K562 (cell line): Measurements from ENCODE around the gene SFXN5. TPM values are rescaled to one million over a fixed set of nuclear protein-coding genes. Genes with fewer than 3 reads are reported as not detected.

Source experiments
- ATAC-seq: fragments of 200-7000 bp; cut with Tn5 transposase; 3 replicates; pipeline ENCODE4 v1.9.1; 2020; ENCODE audit warnings: moderate library complexity
- BruUV-seq: library from RNA; stranded (reverse); fragments of 400-500 nt; replicated peaks from 2 replicates; lab custom pipeline; 2021; lab: Mats Ljungman, UMichigan
- CTCF ChIA-PET: fragments of 300-600 bp; formaldehyde crosslinking; extraction: SDS; loops from one replicate; lab custom pipeline; 2021; ENCODE audit warnings: low intra/inter-chr PET ratio; lab: Yijun Ruan, JAX
- POLR2A ChIA-PET: fragments of 300-600, 350-650 bp; sonication (Branson Sonifier 250); formaldehyde crosslinking; extraction: SDS; loops from one replicate; lab custom pipeline; 2021; ENCODE audit warnings: antibody characterized with exemption, inconsistent platforms; lab: Yijun Ruan, JAX
- DNase-seq, 4 experiments: peaks; one replicate each; pipeline versions ENCODE4 v3.0.0 to v3.0.0-alpha.2; 2011 to 2018; ENCODE audit warnings: low spot score in 3 of 4, mixed read lengths in 3 of 4; ENCODE audit errors: extremely low read depth in 1 of 4
- FAIRE-seq: peaks from 2 replicates; lab custom pipeline; 2011; peaks lifted over from hg19 to GRCh38; lab: Jason Lieb, UNC
- H2AFZ ChIP-seq: 2 replicates; pipeline ENCODE4 v1.6.0; 2011; ENCODE audit warnings: low read depth, low read length, control low read depth, inconsistent platforms
- H3K27ac ChIP-seq: fragments of 200-600 bp; 3 replicates; pipeline ENCODE4 v1.8.0; 2011; ENCODE audit warnings: low read depth, mild to moderate bottlenecking, control low read depth, inconsistent platforms, low read length, moderate library complexity, mixed read lengths; ENCODE audit errors: extremely low read depth
- H3K27me3 ChIP-seq, 2 experiments: fragments of 300-600 bp in 1 of 2; 2 replicates in 1 of 2; 3 replicates in 1 of 2; pipeline versions ENCODE4 v1.6.0 to v1.8.0; 2011; ENCODE audit warnings: inconsistent platforms in 2 of 2, low read length in 2 of 2, mild to moderate bottlenecking in 1 of 2, mixed read lengths in 1 of 2, moderate library complexity in 1 of 2; ENCODE audit not compliant: control insufficient read depth in 2 of 2, insufficient read depth in 2 of 2
- H3K36me3 ChIP-seq: fragments of 300-600 bp; 3 replicates; pipeline ENCODE4 v1.8.0; 2011; ENCODE audit warnings: mild to moderate bottlenecking, low read length, inconsistent platforms; ENCODE audit not compliant: control insufficient read depth, insufficient read depth
- H3K4me1 ChIP-seq, 2 experiments: fragments of 200-600 bp in 1 of 2; replicated peaks in 1 of 2; 2 replicates in 1 of 2; 3 replicates in 1 of 2; pipeline versions ENCODE4 v1.5.1 to v1.8.0; 2011; ENCODE audit warnings: inconsistent platforms in 2 of 2, low read length in 2 of 2, mild to moderate bottlenecking in 1 of 2, mixed read lengths in 1 of 2, moderate library complexity in 1 of 2; ENCODE audit not compliant: control insufficient read depth in 2 of 2, insufficient read depth in 2 of 2
- H3K4me2 ChIP-seq: 2 replicates; pipeline ENCODE4 v1.6.1; 2011; ENCODE audit warnings: low read length, control low read depth, inconsistent platforms, mixed read lengths; ENCODE audit not compliant: insufficient read depth
- H3K4me3 ChIP-seq: fragments of 200-600 bp; sonication (generic), shearing (Covaris generic); 2 replicates; pipeline ENCODE4 v1.5.1; 2016; ENCODE audit warnings: control low read depth, inconsistent platforms
- H3K79me2 ChIP-seq: fragments of 200-600 bp; 3 replicates; pipeline ENCODE4 v1.8.0; 2011; ENCODE audit warnings: low read length, inconsistent platforms; ENCODE audit not compliant: control insufficient read depth, insufficient read depth
- H3K9ac ChIP-seq, 2 experiments: 2 replicates each; pipeline versions ENCODE4 v1.6.0 to v1.6.1; 2011; ENCODE audit warnings: low read depth in 2 of 2, low read length in 2 of 2, control low read depth in 1 of 2, inconsistent platforms in 1 of 2, mild to moderate bottlenecking in 1 of 2, mixed read lengths in 1 of 2; ENCODE audit not compliant: insufficient read depth in 1 of 2
- H3K9me1 ChIP-seq: one replicate; pipeline ENCODE4 v1.6.0; 2011; ENCODE audit warnings: inconsistent platforms, mild to moderate bottlenecking, low read length, moderate library complexity; ENCODE audit not compliant: control insufficient read depth, insufficient read depth
- H3K9me3 ChIP-seq: replicated peaks from 2 replicates; pipeline ENCODE4 v1.5.1; 2011; ENCODE audit warnings: low read depth, low read length, inconsistent platforms; ENCODE audit not compliant: control insufficient read depth, insufficient read depth
- H4K20me1 ChIP-seq: replicated peaks from 2 replicates; pipeline ENCODE4 v1.6.1; 2011; ENCODE audit warnings: low read length, inconsistent platforms, mixed read lengths; ENCODE audit not compliant: control insufficient read depth, insufficient read depth
- BRD4 ChIP-seq: fragments of 200-600 bp; sonication (generic); IDR thresholded peaks from 2 replicates; pipeline ENCODE4 v1.6.1; 2017; ENCODE audit warnings: inconsistent platforms
- EHMT2 ChIP-seq: fragments of 450-650 bp; IDR thresholded peaks from 2 replicates; pipeline ENCODE4 v1.6.1; 2018; ENCODE audit warnings: antibody characterized with exemption
- TEAD4 ChIP-seq, 2 experiments: sonication (generic) in 1 of 2; formaldehyde crosslinking in 1 of 2; IDR thresholded peaks; 2 replicates each; pipeline versions ENCODE4 v1.6.1 to v1.8.0; 2012 to 2022; ENCODE audit warnings: borderline replicate concordance in 1 of 2, inconsistent platforms in 1 of 2, low read length in 1 of 2, mild to moderate bottlenecking in 1 of 2, missing genetic modification reagents in 1 of 2
- ZBTB11 ChIP-seq, 3 experiments: fragments of 200-800 bp in 1 of 3; fragments of 250-450 bp in 1 of 3; fragments of 450-650 bp in 1 of 3; sonication (Bioruptor Pico) in 1 of 3; sonication (Bioruptor generic) in 1 of 3; formaldehyde crosslinking in 1 of 3; IDR thresholded peaks; 2 replicates each; pipeline versions ENCODE4 v1.6.1 to v1.8.0; 2016 to 2022; ENCODE audit warnings: mild to moderate bottlenecking in 2 of 3, missing genetic modification characterization in 2 of 3, missing compliant biosample characterization in 1 of 3, moderate library complexity in 1 of 3
- WGBS: fragments of 100-300 bp; shearing (Covaris generic); methylation state at CpG from one replicate; pipeline ENCODE4 v1.1.6; 2016; ENCODE audit warnings: low coverage, mixed read lengths; ENCODE audit not compliant: insufficient coverage; ENCODE audit errors: missing lambda C conversion rate; 5-methylcytosine and 5-hydroxymethylcytosine counted together
- in situ Hi-C: fragments of 300-500 bp; cut with MboI; formaldehyde crosslinking; loops from 4 replicates; pipeline ENCODE4 v1.15.0; 2018; ENCODE audit warnings: inconsistent platforms, mixed read lengths
- intact Hi-C: fragments of 100-400 bp; cut with micrococcal nuclease; formaldehyde crosslinking; loops from 2 replicates; pipeline ENCODE4 v1.14.2; 2022
- polyA plus RNA-seq, 8 experiments: library from polyadenylated mRNA; depleted of rRNA in 4 of 8; stranded (reverse) in 5 of 8; unstranded in 3 of 8; fragments of >200 nt; fragmentation: Nextera tagmentation in 2 of 8; fragmentation: Illumina TruSeq in 1 of 8; extraction: Ambion mirVana in 2 of 8; extraction: Trizol in 1 of 8; gene quantifications; 2 replicates each; pipeline versions ENCODE4 v1.2.1 to v1.2.3, GENCODE V29; 2011 to 2014; ENCODE audit warnings: inconsistent platforms in 1 of 8, missing spikeins in 1 of 8
- total RNA-seq, 7 experiments: library from RNA; depleted of rRNA in 6 of 7; stranded (reverse); fragments of >200 nt in 6 of 7; fragmentation: Illumina TruSeq in 2 of 7; extraction: Trizol in 2 of 7; gene quantifications; 2 replicates each; pipeline versions ENCODE4 v1.2.1 to v1.2.3, GENCODE V29; 2011 to 2021; ENCODE audit warnings: low replicate concordance in 1 of 7
- TF ChIP-seq, protein P1 (sequence below): sonication (generic); formaldehyde crosslinking; IDR thresholded peaks from 2 replicates; pipeline ENCODE4 v1.8.1; 2022; ENCODE audit warnings: missing genetic modification reagents
- TF ChIP-seq, protein P2 (sequence below), 2 experiments: fragments of 450-650 bp; IDR thresholded peaks; 2 replicates each; pipeline ENCODE4 v1.6.1; 2018; ENCODE audit warnings: mild to moderate bottlenecking in 2 of 2, low read depth in 1 of 2; ENCODE audit not compliant: partially characterized antibody in 2 of 2

The SFXN5 gene
- total and polyA plus RNA-seq, 9 of the 15 experiments (the other 6 are each of a cell fraction or from before 2014, with no cell fraction given) = 8.3 to 22.6 (median 16.0) TPM

DNA sequence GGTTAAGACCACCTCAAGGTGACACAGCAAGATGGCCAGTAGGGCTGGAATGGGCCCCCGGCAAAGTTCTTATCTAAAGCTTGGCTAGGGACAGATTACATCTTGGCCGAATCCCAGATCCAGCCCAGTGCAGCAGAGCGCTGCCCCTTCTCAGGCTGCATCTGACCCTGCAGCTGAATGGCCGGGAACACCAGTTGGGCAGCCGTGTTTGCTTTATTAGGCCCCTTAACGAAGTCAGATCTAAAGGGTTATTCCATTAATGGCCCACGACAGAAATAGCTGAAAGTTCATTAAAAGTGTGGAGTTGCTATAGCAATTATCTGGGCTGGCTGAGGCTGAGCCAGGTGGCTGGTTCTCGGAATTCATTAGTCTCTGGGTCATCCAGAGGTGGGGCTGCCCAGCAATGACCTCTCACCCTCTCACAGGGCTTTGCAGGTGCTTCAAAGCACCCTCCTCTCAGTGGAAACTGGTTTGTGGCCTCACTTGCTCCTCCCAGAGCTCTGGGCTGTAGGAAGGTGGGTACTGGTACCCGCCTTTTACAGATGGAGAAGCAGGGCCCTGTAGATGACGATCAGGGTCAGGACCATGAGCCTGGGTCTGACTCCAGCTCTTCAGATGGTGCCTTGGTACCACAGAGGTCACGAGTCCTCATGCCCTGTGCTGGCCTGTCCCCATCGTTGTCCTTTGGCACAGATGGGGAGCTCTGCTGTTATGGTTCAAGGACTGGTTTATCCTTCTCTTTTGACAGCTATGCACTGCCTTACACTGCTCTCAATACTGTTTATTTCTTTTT lies 85.4 kb downstream of the SFXN5 start (continued):
- TF ChIP-seq, protein P1, sequence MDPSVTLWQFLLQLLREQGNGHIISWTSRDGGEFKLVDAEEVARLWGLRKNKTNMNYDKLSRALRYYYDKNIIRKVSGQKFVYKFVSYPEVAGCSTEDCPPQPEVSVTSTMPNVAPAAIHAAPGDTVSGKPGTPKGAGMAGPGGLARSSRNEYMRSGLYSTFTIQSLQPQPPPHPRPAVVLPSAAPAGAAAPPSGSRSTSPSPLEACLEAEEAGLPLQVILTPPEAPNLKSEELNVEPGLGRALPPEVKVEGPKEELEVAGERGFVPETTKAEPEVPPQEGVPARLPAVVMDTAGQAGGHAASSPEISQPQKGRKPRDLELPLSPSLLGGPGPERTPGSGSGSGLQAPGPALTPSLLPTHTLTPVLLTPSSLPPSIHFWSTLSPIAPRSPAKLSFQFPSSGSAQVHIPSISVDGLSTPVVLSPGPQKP (CRISPR knock-in tag) = no peak
- TF ChIP-seq TEAD4 (IDR thresholded peaks at IDR 0.05; ENCODE audit: low read length) = no peak
- TF ChIP-seq TEAD4 (CRISPR knock-in tag; IDR thresholded peaks at IDR 0.05; ENCODE audit: borderline replicate concordance) = no peak
- no peak for TF ChIP-seq EHMT2

GRCh38 chr2:72985136-72985535 lies 86.4 kb downstream of the SFXN5 start:
- in situ Hi-C loops (loop anchor here (5.0 kb wide), 1 partner anchor 177 kb away; no protein-coding TSS in a partner anchor), intact Hi-C loops (loop anchor here (10.0 kb wide), 1 partner anchor 270 kb away; no protein-coding TSS in a partner anchor)
- H2AFZ ChIP-seq = no peak overlapping the region
- no peak for DNase-seq
- no peak overlapping the region for H3K9ac ChIP-seq
- CTCF ChIA-PET = no interaction called here
- no TSS peak for BruUV-seq
- peaks cover 3% of the 10 kb centered on the region for H3K9me1 ChIP-seq
- no peaks in the 10 kb centered on the region for H3K79me2 ChIP-seq
- H4K20me1 ChIP-seq = 0 out of 2 replicates have a peak, but pooled peaks cover 5% of the 10 kb centered on the region
- no peak overlapping the region for H3K27ac ChIP-seq
- POLR2A ChIA-PET = interaction anchor here (0.6 to 1.3 kb wide), 4 partner anchors 10 to 192 kb away, joined by 3 to 4 read pairs (median 3); no protein-coding TSS in a partner anchor
- no peak overlapping the region for H3K4me2 ChIP-seq
- TF ChIP-seq, protein P2, sequence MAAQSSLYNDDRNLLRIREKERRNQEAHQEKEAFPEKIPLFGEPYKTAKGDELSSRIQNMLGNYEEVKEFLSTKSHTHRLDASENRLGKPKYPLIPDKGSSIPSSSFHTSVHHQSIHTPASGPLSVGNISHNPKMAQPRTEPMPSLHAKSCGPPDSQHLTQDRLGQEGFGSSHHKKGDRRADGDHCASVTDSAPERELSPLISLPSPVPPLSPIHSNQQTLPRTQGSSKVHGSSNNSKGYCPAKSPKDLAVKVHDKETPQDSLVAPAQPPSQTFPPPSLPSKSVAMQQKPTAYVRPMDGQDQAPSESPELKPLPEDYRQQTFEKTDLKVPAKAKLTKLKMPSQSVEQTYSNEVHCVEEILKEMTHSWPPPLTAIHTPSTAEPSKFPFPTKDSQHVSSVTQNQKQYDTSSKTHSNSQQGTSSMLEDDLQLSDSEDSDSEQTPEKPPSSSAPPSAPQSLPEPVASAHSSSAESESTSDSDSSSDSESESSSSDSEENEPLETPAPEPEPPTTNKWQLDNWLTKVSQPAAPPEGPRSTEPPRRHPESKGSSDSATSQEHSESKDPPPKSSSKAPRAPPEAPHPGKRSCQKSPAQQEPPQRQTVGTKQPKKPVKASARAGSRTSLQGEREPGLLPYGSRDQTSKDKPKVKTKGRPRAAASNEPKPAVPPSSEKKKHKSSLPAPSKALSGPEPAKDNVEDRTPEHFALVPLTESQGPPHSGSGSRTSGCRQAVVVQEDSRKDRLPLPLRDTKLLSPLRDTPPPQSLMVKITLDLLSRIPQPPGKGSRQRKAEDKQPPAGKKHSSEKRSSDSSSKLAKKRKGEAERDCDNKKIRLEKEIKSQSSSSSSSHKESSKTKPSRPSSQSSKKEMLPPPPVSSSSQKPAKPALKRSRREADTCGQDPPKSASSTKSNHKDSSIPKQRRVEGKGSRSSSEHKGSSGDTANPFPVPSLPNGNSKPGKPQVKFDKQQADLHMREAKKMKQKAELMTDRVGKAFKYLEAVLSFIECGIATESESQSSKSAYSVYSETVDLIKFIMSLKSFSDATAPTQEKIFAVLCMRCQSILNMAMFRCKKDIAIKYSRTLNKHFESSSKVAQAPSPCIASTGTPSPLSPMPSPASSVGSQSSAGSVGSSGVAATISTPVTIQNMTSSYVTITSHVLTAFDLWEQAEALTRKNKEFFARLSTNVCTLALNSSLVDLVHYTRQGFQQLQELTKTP (IDR thresholded peaks at IDR 0.05; ENCODE audit: low read depth in 1 of 2, partially characterized antibody in 2 of 2) = no peak
- no peak for TF ChIP-seq ZBTB11 (CRISPR knock-in tag; IDR thresholded peaks at IDR 0.05)
- TF ChIP-seq BRD4 = no peak
- TF ChIP-seq, all 486 proteins: peak for 0
- 88% methylated on average over 5 of the region's 5 CpGs for WGBS
- H3K4me1 ChIP-seq = peaks cover 14 to 17% of the 10 kb centered on the region in 2 experiments
- FAIRE-seq (no peak), ATAC-seq (no peak)
- H3K27me3 ChIP-seq = no peaks in the 10 kb centered on the region
- H3K4me3 ChIP-seq = no peak overlapping the region
- H3K9me3 ChIP-seq = no peaks in the 10 kb centered on the region
- no peaks in the 10 kb centered on the region for H3K36me3 ChIP-seq
